Aorta (tissue), 5 donors: ENCODE data around the gene PID1. TPM values are rescaled to one million over a fixed set of nuclear protein-coding genes. Genes with fewer than 3 reads are reported as not detected.

ENCODE experiments used
- ATAC-seq: fragments of 200-7000 bp; cut with Tn5 transposase; one replicate; pipeline ENCODE4 v1.9.1; 2022; ENCODE audit warnings: moderate library complexity; ENCODE audit not compliant: low FRiP score
- DNase-seq, 2 donors: peaks; one replicate each; pipeline ENCODE4 v3.0.0-alpha.2; 2020
- H3K27ac ChIP-seq, 2 donors: one replicate each; pipeline ENCODE4 v1.5.1; 2013; ENCODE audit warnings: low read length in 2 of 2, mild to moderate bottlenecking in 2 of 2, moderate library complexity in 2 of 2, control low read depth in 1 of 2, inconsistent platforms in 1 of 2, low read depth in 1 of 2
- H3K27me3 ChIP-seq, 2 donors: one replicate each; pipeline ENCODE4 v1.6.1; 2013; ENCODE audit warnings: control low read depth in 1 of 2, low read length in 1 of 2, mild to moderate bottlenecking in 1 of 2, moderate library complexity in 1 of 2; ENCODE audit not compliant: insufficient read depth in 2 of 2, control insufficient read depth in 1 of 2
- H3K36me3 ChIP-seq, 2 donors: one replicate each; pipeline ENCODE4 v1.6.1; 2013; ENCODE audit warnings: control low read depth in 1 of 2, low read length in 1 of 2, mild to moderate bottlenecking in 1 of 2; ENCODE audit not compliant: insufficient read depth in 2 of 2, control insufficient read depth in 1 of 2
- H3K4me1 ChIP-seq, 2 donors: one replicate each; pipeline ENCODE4 v1.6.1; 2013; ENCODE audit warnings: low read length in 2 of 2, control low read depth in 1 of 2, mild to moderate bottlenecking in 1 of 2, moderate library complexity in 1 of 2; ENCODE audit not compliant: insufficient read depth in 2 of 2, control insufficient read depth in 1 of 2
- H3K4me3 ChIP-seq, 2 donors: one replicate each; pipeline ENCODE4 v1.5.1; 2013; ENCODE audit warnings: low read length in 2 of 2, control low read depth in 1 of 2, mild to moderate bottlenecking in 1 of 2
- H3K9me3 ChIP-seq: one replicate; pipeline ENCODE4 v1.6.1; 2013; ENCODE audit warnings: mild to moderate bottlenecking, low read length; ENCODE audit not compliant: control insufficient read depth
- WGBS, 2 donors: extraction: QIAGEN DNeasy Blood & Tissue Kit; methylation state at CpG; one replicate each; pipeline ENCODE4 v1.1.7; 2013; 5-methylcytosine and 5-hydroxymethylcytosine counted together
- intact Hi-C, 2 donors: fragments of 100-400 bp; cut with DNase I; formaldehyde crosslinking; loops; one replicate each; pipeline versions ENCODE4 v1.14.2 to v1.15.0; 2022
- polyA plus RNA-seq, 2 donors: library from polyadenylated mRNA; stranded (reverse); fragments of 200-250 nt; gene quantifications; one replicate each; pipeline ENCODE4 v1.2.3, GENCODE V29; 2013
- total RNA-seq, 2 donors: library from RNA; stranded (reverse); fragmentation: NEBNext Ultra II Directional; extraction: Animal tissue kit (Norgen Biotek cat#: 25700); gene quantifications; one replicate each; pipeline ENCODE4 v1.2.1, GENCODE V29; 2021
- donor health status: healthy with polysubstance abuse.
- donor health status: Bipolar disorder and iron deficiency.
- donor health status: DM: no; HTN: no; CAD: no.
- donor health status: DM: no; HTN: no; CAD: no.
- donor health status: DM: yes; HTN: yes; CAD: no.

PID1 gene
- total and polyA plus RNA-seq, 4 donors: 44.8 to 88.6 (median 66.9) TPM

DNA sequence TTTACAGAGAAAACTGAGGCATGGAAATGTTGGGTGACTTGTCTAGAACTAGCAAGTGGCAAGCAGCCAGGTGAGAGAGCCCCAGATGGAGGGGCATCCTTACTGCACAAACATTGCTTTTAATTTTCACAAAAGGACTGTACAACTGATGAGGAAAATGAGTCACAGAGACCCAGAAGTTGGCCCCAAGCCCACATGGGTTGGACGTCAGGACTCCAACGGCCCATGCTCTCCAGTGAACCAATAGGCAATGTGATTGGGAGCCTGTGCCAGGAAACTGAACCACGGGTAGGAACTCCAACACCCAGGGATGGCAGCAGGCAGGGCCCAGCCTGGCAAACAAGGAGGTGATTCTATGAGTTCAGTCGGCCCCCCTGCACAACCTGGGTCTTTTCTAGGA, 50.8 kb downstream of the PID1 start:
- ATAC-seq (no peak), DNase-seq (no peak)
- no peaks in the 10 kb centered on the region for H3K9me3 ChIP-seq
- H3K27me3 ChIP-seq: no peaks in the 10 kb centered on the region
- no peak overlapping the region for H3K27ac ChIP-seq
- WGBS, 2 donors: 59 to 60% methylated on average over 4 of the region's 4 CpGs
- intact Hi-C loops: no loop called here
- no peaks in the 10 kb centered on the region for H3K36me3 ChIP-seq
- H3K4me1 ChIP-seq: peaks cover 4 to 8% of the 10 kb centered on the region in 2 donors
- H3K4me3 ChIP-seq: no peak overlapping the region

DNA sequence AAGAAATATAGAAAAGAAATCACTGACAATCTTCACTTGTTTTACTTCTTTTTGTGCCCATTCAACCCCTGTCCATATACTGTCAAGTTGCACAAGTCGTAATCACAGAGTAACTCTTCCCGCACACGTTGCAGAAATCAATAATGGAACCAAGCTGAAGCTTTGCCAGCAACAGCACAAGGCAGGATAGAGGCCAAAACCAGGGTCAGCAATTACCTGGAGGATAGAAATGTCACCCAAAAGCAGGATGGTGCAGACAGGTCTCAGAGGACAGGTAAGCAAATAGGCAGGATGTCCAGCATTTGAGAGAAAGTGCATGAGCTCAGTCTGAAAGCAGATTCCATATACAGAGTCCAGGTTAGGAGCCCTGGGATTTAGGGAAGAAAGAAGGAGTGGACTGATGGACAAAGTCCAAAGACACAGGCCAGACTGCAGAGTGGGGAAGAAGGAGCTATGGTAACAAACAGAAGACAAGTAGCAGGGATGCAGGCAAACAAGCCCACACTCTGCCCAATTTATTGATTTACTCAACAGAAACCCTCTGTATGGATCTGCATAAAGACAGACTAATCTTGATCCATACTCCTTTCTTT, 52.7 kb downstream of the PID1 start:
- H3K9me3 ChIP-seq: no peaks in the 10 kb centered on the region
- H3K27ac ChIP-seq: no peak overlapping the region
- H3K27me3 ChIP-seq: no peaks in the 10 kb centered on the region
- ATAC-seq (no peak), DNase-seq (no peak)
- 72 to 75% methylated on average over 3 of the region's 3 CpGs for WGBS, 2 donors
- H3K4me1 ChIP-seq: peaks cover 2 to 9% of the 10 kb centered on the region in 2 donors
- intact Hi-C loops: no loop called here
- H3K4me3 ChIP-seq: no peak overlapping the region
- no peaks in the 10 kb centered on the region for H3K36me3 ChIP-seq

DNA sequence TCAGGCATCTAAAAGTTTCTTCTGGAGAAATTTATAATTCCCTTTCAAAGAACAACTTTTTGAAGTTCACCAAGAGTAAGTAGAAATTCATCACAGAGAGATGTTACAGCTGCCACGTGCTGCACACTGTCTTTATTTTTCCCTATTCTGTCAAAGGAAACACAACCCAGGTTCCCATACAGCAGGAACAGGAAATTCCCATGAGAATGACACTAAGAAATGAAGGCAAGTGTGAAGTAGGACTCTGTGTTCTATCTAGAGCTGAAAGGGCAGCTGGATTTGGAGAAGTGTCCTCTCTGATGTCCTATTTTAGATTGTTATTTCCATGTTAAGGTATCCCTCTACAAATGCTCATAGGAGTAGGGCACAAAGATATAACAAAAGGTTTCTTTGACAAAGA, 58.8 kb downstream of the PID1 start:
- no peak for ATAC-seq
- H3K27ac ChIP-seq: no peak overlapping the region

DNA sequence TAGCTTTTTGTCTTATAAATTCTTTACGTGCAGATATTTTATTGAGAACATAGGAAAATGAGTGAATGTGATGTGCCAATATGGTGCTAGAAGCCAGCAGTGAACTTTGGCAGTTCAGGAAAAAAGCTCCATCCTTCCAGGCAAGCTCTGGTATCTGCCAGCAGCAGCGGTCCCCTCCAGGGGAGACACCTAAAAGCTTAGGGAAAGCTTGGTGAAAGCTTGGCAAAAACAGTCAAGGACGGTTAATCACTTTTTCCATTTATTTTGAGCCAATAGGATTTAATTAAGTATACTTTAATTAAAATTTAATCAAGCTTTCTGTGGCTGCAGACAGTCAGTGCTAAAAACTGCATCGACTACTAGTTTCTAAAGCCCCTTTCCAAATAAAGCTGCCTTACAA, 60.4 kb downstream of the PID1 start:
- DNase-seq (no peak), ATAC-seq (no peak)
- peaks cover 0 to 2% of the 10 kb centered on the region in 2 donors for H3K36me3 ChIP-seq
- peaks cover 3% of the 10 kb centered on the region for H3K9me3 ChIP-seq
- H3K4me1 ChIP-seq: peaks cover 8 to 11% of the 10 kb centered on the region in 2 donors
- no peak overlapping the region for H3K27ac ChIP-seq
- H3K27me3 ChIP-seq: no peaks in the 10 kb centered on the region
- intact Hi-C loops: no loop called here
- no peak overlapping the region for H3K4me3 ChIP-seq
- WGBS, 2 donors: 60 to 68% methylated on average over 4 of the region's 4 CpGs

More for the DNA sequence above, 58.8 kb downstream of the PID1 start:
- DNase-seq: no peak
- Histone ChIP-seq H3K4me1 (peaks cover 7 to 11% of the 10 kb centered on the region in 2 donors), H3K9me3 (peaks cover 3% of the 10 kb centered on the region), H3K36me3 (peaks cover 0 to 2% of the 10 kb centered on the region in 2 donors), H3K4me3 (no peak overlapping the region), H3K27me3 (no peaks in the 10 kb centered on the region)
- intact Hi-C loops: no loop called here
- WGBS, 2 donors: 0% methylated on average over 1 of the region's 1 CpG

DNA sequence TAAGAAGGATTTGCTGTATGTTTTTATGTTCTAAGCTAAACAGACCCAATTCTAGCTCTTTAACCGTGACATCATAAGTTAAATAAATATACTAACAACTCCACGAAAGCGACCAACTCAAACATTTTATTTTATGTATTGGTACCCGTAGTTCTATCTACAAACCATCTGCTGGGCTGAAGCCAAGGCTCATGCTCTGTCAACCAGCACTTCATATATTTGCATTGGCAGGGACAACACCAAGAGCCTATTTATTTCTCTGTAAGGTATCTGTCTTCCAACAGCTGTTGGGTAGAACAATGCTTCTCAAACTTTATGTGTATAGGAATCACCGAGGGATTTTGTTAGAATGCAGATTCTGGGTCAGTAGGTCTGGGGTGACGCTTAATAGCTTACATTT, 64.5 kb downstream of the PID1 start:
- DNase-seq: no peak
- H3K36me3 ChIP-seq: no peaks in the 10 kb centered on the region
- no peaks in the 10 kb centered on the region for H3K27me3 ChIP-seq
- H3K27ac ChIP-seq: no peak overlapping the region
- 39 to 40% methylated on average over 6 of the region's 6 CpGs for WGBS, 2 donors
- H3K4me3 ChIP-seq: no peak overlapping the region
- H3K4me1 ChIP-seq: peaks cover 4 to 8% of the 10 kb centered on the region in 2 donors
- peaks cover 3% of the 10 kb centered on the region for H3K9me3 ChIP-seq
- ATAC-seq: no peak
- intact Hi-C loops: no loop called here

DNA sequence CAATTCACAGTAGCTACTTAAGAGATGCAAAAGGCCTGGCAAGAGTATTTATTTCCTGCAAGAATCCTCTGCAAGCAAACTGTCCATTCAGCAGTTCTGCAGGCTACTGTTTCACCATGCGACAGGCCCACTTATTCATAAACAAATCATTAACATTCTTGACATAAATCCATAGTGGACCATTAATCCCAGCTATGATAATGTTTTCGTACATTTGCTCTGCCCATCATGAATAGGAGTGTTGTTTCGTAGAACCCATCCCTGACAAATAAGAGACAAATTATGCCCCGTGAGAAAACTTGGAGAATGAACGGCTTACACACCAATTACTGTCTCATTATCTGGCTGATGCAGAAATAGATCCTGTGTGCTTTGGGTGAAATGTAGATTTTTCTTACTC, 65.4 kb downstream of the PID1 start:
- Histone ChIP-seq H3K9me3 (peaks cover 3% of the 10 kb centered on the region), H3K27me3 (no peaks in the 10 kb centered on the region), H3K27ac (no peak overlapping the region), H3K36me3 (peaks cover 0 to under 1% of the 10 kb centered on the region in 2 donors), H3K4me3 (no peak overlapping the region), H3K4me1 (peaks cover 4 to 8% of the 10 kb centered on the region in 2 donors)
- intact Hi-C loops: no loop called here
- ATAC-seq: no peak
- DNase-seq: no peak
- WGBS, 2 donors: 68 to 79% methylated on average over 5 of the region's 5 CpGs

DNA sequence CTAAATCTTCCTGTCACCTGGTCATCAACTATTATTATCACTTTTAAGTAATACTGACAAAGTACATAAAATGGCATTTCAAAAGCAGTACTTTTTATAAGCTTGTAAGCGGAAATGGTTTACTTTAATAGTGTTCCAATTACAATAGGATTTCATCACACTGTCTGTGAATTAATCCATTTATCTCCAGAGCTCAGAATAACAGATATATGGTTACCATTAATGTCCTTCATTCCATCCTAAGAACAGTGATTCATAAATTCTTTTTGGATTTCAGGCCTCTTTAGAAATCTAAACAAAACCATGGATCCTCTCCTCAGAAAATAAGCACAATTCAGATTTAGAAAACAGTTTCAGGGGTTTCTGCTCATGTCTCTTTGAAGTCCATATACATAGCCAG, 68.4 kb downstream of the PID1 start:
- H3K36me3 ChIP-seq: peaks cover 1 to 2% of the 10 kb centered on the region in 2 donors
- WGBS, 2 donors: 93 to 96% methylated on average over 1 of the region's 1 CpG
- peaks cover 2 to 11% of the 10 kb centered on the region in 2 donors for H3K4me1 ChIP-seq
- DNase-seq (no peak), ATAC-seq (no peak)
- no peak overlapping the region for H3K4me3 ChIP-seq
- intact Hi-C loops: no loop called here
- no peaks in the 10 kb centered on the region for H3K27me3 ChIP-seq
- peaks cover under 1% of the 10 kb centered on the region for H3K9me3 ChIP-seq
- no peak overlapping the region for H3K27ac ChIP-seq

DNA sequence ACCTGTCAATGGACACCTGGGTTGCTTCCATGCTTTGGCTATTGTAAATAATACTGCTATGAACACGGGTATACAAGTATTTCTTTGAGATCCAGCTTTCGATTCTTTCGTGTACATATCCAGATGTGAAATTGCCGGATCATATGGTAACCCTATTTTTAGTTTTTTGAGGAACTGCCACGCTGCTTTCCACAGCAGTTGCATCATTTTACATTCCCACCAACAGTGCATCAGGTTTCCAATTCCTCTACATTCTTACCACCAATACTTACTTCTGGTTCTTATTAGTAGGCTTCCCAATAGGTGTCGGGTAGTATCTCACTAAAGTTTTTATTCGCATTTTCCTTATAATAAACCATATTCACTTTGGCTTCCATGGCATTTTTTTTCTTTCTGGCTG, 69.6 kb downstream of the PID1 start:
- WGBS, 2 donors: 33 to 43% methylated on average over 7 of the region's 7 CpGs
- intact Hi-C loops: no loop called here
- DNase-seq (no peak), ATAC-seq (no peak)
- H3K4me1 ChIP-seq: peaks cover 2 to 8% of the 10 kb centered on the region in 2 donors
- no peaks in the 10 kb centered on the region for H3K27me3 ChIP-seq
- H3K9me3 ChIP-seq: no peaks in the 10 kb centered on the region
- no peak overlapping the region for H3K4me3 ChIP-seq
- H3K36me3 ChIP-seq: peaks cover 1 to 2% of the 10 kb centered on the region in 2 donors
- peak overlapping the region; percentile 57 for H3K27ac ChIP-seq

DNA sequence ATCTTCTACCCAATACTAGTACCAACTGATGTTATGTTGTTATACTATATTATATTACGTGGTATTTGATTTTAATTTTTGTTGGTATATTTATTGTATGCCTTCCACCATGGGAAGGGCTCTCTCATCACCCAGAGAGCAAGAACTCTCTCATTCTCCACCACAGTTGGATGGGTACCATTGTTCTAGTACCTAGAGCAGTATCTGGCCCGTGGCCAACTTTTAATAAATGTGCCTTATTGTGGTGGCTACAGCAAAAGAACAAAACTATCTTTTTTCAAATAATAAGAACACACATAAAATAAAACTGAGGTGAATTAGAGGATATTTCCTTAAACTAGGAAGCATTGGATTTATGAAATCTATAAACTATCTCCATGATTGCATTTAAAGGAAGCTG, 71.8 kb downstream of the PID1 start:
- no peak overlapping the region for H3K4me3 ChIP-seq
- no peak for DNase-seq
- no peak for ATAC-seq
- no peaks in the 10 kb centered on the region for H3K27me3 ChIP-seq
- intact Hi-C loops: no loop called here
- 57 to 58% methylated on average over 2 of the region's 2 CpGs for WGBS, 2 donors
- peaks cover 1 to 2% of the 10 kb centered on the region in 2 donors for H3K36me3 ChIP-seq
- H3K27ac ChIP-seq: no peak overlapping the region
- H3K9me3 ChIP-seq: no peaks in the 10 kb centered on the region
- peaks cover 0 to 3% of the 10 kb centered on the region in 2 donors for H3K4me1 ChIP-seq
